ENCODE results near the gene ARF1.

Gene ARF1

GRCh38 chr1:228070851-228071250 is 11.7 kb upstream of the ARF1 start:
- no peak for DNase-seq (ENCODE audit: low read depth in 3 of 3)

DNA sequence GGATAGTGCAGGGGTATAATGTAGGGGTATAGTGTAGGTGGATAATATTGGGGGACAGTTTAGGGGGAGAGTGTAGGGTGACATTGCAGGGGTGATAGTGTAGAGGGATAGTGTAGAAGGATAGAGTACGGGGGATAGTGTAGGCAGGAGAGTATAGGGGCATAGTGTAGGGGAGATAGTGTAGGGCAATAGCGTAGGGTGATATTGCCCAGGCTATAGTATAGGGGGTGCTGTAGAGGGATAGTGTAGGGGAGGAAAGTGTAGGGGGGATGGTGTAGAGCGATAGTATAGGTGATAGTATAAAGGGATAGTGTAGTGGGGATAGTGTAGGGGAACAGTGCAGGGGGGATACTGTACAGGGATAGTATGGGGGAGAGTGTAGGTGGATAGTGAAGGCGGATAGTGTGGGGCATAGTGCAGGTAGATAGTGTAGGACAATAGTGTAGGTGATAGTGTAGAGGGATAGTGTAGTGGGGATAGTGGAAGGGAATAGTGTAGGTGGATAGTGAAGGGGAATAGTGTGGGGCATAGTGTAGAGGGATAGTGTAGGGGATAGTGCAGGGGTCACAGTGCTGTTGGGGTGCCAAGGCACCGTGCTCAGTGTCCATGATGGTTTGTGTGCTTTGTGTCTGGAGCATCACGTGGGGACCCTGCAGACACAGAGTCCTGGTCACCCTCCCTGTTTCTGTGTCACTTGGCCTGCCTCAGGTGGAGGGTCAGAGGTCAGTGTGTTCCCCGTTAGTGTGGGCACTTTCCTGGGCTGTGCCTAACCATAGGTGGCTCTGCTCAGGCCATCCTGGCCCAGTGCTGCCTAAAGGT is 10.5 kb upstream of the ARF1 start:
- no peak for DNase-seq (ENCODE audit: low read depth in 3 of 3)

DNA sequence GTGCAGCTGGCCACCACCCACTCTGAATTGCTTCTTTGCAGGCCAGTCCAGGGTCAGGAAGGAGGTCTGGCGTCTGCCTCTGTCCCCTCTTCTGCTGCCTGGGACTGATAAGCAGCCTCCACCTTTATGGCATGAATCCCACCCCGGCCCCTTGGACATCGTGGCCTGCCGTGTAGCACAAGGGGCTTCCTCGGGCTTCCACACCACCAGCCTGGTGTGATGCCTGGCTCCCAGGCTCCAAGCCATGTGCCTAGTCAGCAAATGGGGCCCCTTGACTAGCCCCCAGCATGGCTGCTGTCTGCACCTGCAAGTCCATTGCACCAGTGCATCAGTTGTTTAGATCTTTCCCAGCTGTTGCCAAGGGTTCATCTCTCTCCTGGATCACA is 9.9 kb upstream of the ARF1 start:
- DNase-seq (ENCODE audit: low read depth in 3 of 3) = no peak

DNA sequence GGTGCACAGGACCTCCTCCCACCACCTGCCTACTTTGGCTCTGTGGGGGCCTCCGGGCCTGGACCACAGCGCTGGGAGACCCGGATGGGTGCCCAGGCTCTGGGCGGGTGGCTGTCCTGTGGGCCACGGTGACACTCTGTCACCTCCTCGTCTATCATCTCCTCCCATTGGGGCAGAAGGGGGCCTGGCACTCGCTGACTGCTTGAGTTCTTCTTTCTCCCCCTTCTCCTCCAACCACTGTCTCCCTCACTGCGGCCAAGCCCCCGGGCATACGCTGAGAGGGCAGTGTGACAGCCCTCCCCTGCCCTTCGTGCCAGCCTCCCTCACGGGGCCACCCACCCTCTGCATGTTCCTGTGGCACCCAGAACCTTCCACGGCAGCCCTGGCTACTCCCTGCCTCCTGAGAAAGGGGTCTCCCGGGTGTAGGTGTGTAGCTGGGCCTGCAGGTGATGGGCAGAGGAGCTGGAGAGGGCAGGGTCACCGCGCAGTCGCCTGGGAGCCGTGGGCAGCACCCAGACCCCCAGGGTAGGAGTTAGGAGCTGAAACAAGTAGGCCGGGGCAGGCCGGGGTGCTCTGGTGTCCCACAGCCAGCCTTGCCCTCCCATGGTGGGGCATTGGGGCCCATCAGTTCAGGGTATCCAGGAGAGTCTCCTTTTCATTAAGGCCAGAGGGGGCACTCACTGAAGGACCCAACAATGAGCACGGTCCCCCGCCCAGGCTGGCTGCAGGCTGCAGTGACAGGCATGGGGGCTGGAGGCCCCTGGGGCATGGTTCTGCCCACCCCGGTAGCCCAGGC is 9.2 kb upstream of the ARF1 start:
- no peak for DNase-seq (ENCODE audit: low read depth in 3 of 3)

GRCh38 chr1:228073857-228074545 is 8.5 kb upstream of the ARF1 start:
- DNase-seq (ENCODE audit: low read depth in 3 of 3) = no peak

DNA sequence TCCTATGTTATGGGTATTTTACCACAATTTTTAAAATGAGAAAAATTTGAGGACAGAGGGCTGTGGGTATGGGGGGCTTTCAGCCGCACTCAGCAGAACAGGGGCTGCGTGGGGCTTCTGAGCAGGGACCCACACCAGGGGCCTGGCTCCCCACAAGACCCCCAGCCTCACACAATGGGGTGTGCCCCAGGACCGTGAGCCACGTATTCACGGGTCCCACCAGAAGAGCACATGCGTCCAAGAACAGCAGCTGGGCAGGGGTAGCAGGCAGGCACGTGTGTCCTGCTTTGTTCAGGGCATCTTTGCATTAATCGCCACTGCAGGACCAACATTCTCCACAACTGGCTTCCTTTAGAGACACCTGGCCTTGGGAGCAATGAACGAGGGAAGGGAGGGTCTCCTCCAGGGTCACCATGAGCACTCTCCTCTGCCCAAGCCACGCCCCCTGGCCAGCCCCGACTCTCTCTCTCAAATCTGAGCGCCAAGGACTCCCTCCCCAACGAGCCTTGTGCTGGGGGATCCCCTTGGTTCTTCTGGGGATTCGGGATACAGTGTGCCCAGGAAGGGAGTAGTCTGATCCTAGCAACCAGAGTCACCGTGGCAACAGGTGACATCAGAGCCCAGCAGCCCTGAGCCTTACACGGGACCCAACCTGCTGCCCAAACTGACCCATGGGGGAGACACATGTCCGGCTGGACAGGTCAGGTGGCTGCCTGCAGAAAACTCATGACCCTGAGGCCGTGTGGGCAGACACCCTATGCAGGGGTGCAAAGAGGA is 7.4 kb upstream of the ARF1 start:
- no peak for DNase-seq (ENCODE audit: low read depth in 3 of 3)

- DNase-seq (ENCODE audit: low read depth in 3 of 3) = no peak
Observed at GRCh38 chr1:228075801-228076271, 6.7 kb upstream of the ARF1 start.

- no peak for DNase-seq (ENCODE audit: low read depth in 3 of 3)
Observed at GRCh38 chr1:228076796-228077430, 5.6 kb upstream of the ARF1 start.

DNA sequence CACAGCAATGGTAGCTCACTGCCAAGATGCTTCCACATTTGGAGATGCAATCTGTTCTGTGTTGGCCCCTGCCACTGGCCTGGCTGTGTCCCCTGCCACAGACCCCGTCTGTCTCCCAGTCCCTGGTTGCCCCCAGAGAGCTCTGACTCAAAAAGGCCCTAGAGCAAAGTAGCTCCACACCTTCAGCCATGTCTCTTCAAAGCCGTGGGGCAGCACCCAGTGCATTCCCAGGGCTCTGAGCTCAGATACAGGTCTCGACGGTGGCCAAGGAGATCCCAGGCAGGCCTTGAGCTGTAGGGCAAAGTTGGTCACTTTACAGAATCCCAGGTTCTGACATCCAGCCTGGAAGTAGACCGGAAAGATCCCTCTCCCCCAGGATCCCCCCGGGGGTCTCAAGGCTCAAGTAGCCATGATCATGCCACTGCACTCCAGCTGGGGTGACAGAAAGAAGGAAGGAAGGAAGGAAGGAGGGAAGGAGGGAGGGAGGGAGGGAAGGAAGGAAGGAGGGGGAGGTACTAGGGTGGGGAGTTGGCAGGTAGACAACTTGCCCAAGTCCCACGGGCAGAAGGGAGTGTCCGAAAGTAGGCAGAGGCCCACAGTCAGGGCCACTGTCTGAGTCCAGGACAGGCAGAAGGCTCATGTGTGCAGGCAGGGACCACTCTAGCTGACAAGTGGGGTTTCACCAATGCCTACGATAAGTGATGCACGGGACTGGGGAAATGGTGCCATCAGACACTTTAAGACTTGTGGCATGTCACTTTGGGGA is 4.8 kb upstream of the ARF1 start:
- no peak for DNase-seq (ENCODE audit: low read depth in 3 of 3)

- no peak for DNase-seq (ENCODE audit: low read depth in 3 of 3)
Observed at GRCh38 chr1:228079013-228079412, 3.5 kb upstream of the ARF1 start.

DNA sequence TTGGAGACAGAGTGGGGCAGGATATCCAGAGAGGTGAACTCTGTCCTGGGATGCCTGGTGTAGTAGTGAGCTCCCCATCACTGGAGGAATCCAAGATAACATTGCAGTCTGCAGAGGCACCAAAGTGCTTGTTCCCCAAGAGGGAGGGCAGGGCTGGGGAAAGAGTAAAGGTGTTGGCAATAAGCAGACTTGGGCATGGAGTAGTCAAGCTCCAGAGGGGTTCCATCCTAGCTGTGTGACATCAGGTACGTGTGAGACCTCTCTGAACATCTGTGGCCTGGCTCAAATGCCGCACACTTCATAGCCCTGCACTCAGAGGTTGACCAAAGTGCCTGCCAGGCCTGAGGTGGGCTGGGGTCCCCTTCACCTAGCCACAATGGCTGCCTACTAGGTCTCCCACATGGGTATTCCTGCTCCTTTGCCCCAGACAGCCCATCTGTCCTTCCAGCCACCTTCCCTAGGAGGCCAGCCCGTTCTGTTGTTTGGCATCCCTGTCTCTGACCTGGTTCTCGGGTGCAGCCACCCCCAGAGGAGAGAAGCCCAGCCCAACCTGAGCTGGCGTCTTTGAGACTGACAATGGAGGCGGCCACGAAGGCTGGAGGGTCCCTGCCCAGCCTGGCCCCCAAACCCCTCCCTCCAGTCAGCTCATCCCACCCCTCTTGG is 2.8 kb upstream of the ARF1 start:
- DNase-seq (ENCODE audit: low read depth in 3 of 3) = no peak

GRCh38 chr1:228081144-228081543 is 1.4 kb upstream of the ARF1 start:
- no peak for DNase-seq (ENCODE audit: low read depth in 3 of 3)

DNA sequence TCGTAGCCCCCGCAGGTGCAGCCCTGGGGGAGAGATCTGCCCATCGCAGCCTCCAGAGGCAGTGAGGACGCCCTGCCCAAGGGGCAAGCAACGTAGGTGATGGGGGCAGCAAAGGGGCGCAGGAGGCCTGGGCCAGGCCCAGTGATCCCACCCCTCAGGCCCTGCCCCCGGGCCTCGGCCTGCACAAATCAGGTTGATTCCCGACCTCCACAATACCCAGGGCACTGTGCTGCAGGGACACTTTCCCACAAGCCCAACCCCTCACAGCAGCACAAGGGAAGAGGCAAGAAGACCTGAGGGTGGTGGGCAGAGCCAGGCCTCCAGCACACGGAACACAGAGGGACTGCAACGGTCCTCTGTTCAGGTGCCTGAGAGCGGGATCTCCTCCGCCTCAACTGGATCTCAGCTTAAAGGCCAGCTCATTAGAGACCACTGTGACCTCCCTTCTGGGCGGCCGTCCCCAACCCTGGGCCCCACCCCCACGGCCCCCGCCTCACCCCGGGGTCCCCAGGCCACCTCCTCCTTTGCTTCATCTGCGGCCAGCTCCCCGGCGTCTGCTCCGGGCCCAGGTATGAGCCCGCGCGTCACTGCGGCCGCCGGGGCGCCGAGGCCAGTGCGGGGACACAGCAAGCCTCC is 812 bp upstream of the ARF1 start:
- DNase-seq (ENCODE audit: low read depth in 3 of 3) = peak in 1 of 3 experiments; percentile 22

DNA sequence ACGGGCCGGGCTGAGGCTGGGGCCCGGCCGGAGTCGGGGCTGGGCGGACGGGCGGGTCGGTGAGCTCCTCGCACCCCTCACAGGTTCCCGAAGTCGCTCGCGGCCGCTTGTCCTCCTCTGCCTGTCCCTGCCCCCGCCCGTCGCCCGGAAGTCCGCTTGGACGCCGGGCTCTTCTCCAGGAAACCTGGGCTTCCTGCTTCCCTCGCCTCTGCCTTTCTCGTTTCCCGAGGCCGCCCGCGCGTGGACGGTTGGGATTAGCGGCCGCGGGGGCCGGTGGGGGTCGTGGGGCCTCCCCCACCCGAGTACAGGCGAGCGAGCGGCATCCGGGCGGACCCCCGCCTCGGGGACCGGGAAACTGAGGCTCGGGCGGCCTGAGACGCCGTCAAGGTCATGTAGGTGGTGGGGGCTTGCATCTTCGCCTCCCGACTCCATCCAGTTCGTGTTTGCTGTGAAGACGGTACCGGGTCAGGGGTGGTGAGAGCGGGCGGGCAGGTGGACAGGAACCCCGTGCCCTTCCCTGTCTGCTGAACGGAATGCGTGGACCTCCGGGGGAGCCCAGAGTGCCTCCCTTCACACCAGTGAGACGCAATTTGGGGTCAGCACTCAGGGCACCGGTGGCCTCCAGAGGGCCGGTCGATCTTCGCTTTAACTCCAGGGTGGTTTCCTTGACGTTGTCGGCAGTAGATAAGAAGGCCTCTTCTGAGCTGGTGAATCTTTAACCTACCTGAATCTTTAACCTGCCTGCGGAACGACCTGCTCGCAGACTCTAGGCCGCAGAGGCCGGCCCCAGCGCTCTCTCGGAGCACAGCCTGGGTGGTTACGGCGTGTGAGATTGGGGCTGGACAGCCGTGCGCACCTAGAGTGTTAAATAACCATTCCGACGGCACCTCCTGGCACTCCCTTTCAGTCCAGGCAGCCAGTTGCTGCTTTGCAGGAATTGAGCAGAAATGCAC is 686 bp downstream of the ARF1 start:
- DNase-seq (ENCODE audit: low read depth in 3 of 3) = no peak

GRCh38 chr1:228083871-228084278 is 1.4 kb downstream of the ARF1 start:
- no peak for DNase-seq (ENCODE audit: low read depth in 3 of 3)

DNA sequence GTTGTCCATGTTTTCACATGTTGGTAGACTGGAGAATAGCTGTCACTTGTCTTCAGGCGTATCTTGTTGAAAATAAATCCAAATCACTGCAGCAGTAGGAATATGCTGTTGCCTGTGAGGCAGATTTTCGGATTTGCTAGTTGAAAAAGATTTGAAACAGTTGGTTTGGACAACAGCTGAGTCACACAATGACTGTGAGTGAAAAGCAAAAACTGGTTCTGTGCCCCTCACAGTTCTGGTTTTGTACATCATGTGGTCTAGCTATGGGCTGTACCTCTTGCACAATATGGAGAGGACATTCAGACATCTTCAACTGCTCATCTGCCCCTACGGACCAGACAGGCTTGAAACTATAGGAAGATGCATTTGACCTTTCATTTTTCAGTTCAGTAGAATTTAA is 1.8 kb downstream of the ARF1 start:
- no peak for DNase-seq (ENCODE audit: low read depth in 3 of 3)

DNA sequence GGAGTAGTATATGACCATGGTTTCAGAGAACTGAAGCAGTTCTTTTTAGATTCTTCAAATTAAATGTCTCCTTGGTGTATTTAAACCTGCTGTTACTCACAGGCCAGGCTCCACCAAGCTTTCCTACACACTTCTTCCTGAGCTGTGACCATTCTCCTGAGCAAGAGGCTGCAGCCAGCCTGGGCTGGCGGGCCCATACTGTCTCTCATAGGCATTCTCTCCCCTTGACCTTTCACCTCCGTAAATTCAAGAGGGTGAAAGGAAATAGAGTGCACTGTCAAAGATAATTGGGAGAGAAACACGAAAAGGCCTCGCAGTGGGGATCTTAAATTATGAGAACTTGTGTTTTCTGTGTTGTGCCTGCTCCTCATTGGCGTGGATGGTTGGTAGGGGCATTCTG is 2.3 kb downstream of the ARF1 start:
- no peak for DNase-seq (ENCODE audit: low read depth in 3 of 3)

GRCh38 chr1:228085287-228085951 is 2.9 kb downstream of the ARF1 start:
- DNase-seq (ENCODE audit: low read depth in 3 of 3) = no peak

Measured in stimulated activated CD4-positive, alpha-beta T cell treated with anti-CD3 and anti-CD28 coated beads, TNF-alpha, amount 100 ng/mL, for 4 hours (primary cell).